ENCODE measurements around the gene FUT7. TPM values are rescaled to one million over a fixed set of nuclear protein-coding genes. Genes with fewer than 3 reads are reported as not detected.

The FUT7 gene
- total and polyA plus RNA-seq, 2 of the 13 experiments (the other 11 are each of a cell fraction or from before 2014, with no cell fraction given), result 0.05 TPM; not detected in 1

- no peak for TF ChIP-seq ZNF800 (CRISPR knock-in tag; IDR thresholded peaks at IDR 0.05)
Measured at GRCh38 chr9:137050570-137050969, 18.7 kb upstream of the FUT7 start (continued).

GRCh38 chr9:137049544-137050449 lies 17.9 kb upstream of the FUT7 start:
- POLR2A ChIA-PET, result no interaction called here
- Histone ChIP-seq H3K4me3 (replicated peaks in 1 of 3; ENCODE audit: insufficient read depth in 1 of 3, low read depth in 2 of 3, low read length in 3 of 3) (no peak overlapping the region), H3K4me1 (ENCODE audit: insufficient read depth, low read length) (peaks cover 26% of the 10 kb centered on the region), H3K9ac (ENCODE audit: insufficient read depth, low read depth, low read length) (no peak overlapping the region), H3K36me3 (replicated peaks in 1 of 2; ENCODE audit: control insufficient read depth in 1 of 2, insufficient read depth in 2 of 2, low read length in 2 of 2) (no peaks in the 10 kb centered on the region), H2AFZ (ENCODE audit: low read length) (no peak overlapping the region), H3K79me2 (ENCODE audit: insufficient read depth, low read length) (peaks cover 7% of the 10 kb centered on the region), H4K20me1 (ENCODE audit: insufficient read depth, low read length) (no peaks in the 10 kb centered on the region; the same call in 1 of the 2 replicates), H3K27ac (ENCODE audit: extremely low read length, insufficient read depth, low read length) (no peak overlapping the region), H3K9me3 (ENCODE audit: low read length) (no peaks in the 10 kb centered on the region), H3K4me2 (ENCODE audit: low read depth, low read length) (no peak overlapping the region), H3K27me3 (ENCODE audit: control insufficient read depth in 1 of 2, insufficient read depth in 2 of 2, low read length in 2 of 2) (peaks cover 3 to 11% of the 10 kb centered on the region in 2 experiments; a peak in 3 of 5 replicates)
- CTCF ChIA-PET (ENCODE audit: low intra/inter-chr PET ratio, low total read pairs), result interaction anchor here (1.4 to 2.3 kb wide), 3 partner anchors 14 to 18 kb away, joined by 5 to 12 read pairs (median 11); no protein-coding TSS in a partner anchor
- BruUV-seq (replicated peaks), result no TSS peak
- no peak for FAIRE-seq
- intact Hi-C loops (cut with micrococcal nuclease; ENCODE audit: unreplicated experiment), result no loop called here
- in situ Hi-C loops (cut with HindIII; ENCODE audit: extremely low pct_ligation_motif_present, low pct_unique_long_range_greater_than_20kb), result loop anchor here (10.0 kb wide), 1 partner anchor 275 kb away; no protein-coding TSS in a partner anchor
- no peak for DNase-seq (ENCODE audit: low spot score)
- WGBS (ENCODE audit: low lambda C conversion rate), result 80% methylated on average over 31 of the region's 38 CpGs
- ATAC-seq, result peak; percentile 27
- TF ChIP-seq MIER2 (CRISPR knock-in tag; IDR thresholded peaks at IDR 0.05) (0 out of 2 replicates have a peak, but pooled peaks have one; percentile 33), ZNF570 (CRISPR knock-in tag; IDR thresholded peaks at IDR 0.05; ENCODE audit: borderline replicate concordance) (no peak), THRA (CRISPR knock-in tag; IDR thresholded peaks at IDR 0.05; ENCODE audit: borderline replicate concordance) (no peak), ATF2 (CRISPR knock-in tag; IDR thresholded peaks at IDR 0.05) (no peak), SMAD9 (CRISPR knock-in tag; IDR thresholded peaks at IDR 0.05) (no peak), GATAD1 (CRISPR knock-in tag; IDR thresholded peaks at IDR 0.05) (no peak), ZBTB38 (CRISPR knock-in tag; IDR thresholded peaks at IDR 0.05) (peak; percentile 54; the same call in 1 of the 2 replicates), NCOA5 (CRISPR knock-in tag; IDR thresholded peaks at IDR 0.05) (no peak), MAX (IDR thresholded peaks at IDR 0.05) (peak; percentile 13; the same call in 1 of the 2 replicates), LRRFIP1 (CRISPR knock-in tag; conservative IDR thresholded peaks at IDR 0.05) (no peak)
